LNCAP (cell line): ENCODE results near the gene GTPBP10.

Source experiments
- TF ChIP-seq, protein P1 (sequence below): fragments of 450-650 bp; IDR thresholded peaks from 2 replicates; pipeline ENCODE4 v1.5.1; 2017; ENCODE audit warnings: mild to moderate bottlenecking

The GTPBP10 gene

DNA sequence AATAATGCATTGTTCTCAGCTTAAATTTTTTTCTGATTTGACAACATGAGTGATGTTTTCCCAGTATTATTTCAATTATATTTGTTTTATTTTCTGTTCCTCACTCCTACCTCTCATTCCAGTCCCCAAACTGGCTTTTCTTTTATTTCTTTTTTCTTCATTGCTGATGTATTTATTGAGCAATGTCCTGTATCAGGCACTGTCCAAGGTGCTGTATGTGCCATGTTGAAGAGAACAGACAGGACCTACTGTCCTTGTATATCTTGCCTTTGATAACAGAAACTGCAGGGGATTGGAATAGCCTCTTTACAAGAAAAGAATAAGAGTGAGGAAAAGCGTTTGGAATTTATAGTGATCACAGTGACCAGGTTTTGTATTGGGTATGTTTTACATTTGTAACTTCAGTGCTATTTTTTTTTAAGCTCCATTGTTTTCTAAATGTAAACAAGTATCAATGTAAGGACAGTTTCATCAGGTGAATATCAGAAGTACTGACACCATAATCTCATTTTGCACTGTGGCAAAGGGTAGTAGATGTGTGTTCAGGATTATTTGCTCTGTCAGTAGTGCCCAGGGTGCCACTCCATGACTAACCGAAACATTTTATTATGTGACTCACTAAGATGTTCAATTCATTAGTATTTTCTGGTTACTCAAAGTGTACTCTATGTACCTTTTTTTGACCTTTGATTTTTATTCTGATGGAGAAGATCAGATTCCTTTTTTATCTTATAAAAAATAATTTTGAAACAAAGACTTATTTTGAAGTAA, 41.1 kb downstream of the GTPBP10 start:
- TF ChIP-seq, protein P1, sequence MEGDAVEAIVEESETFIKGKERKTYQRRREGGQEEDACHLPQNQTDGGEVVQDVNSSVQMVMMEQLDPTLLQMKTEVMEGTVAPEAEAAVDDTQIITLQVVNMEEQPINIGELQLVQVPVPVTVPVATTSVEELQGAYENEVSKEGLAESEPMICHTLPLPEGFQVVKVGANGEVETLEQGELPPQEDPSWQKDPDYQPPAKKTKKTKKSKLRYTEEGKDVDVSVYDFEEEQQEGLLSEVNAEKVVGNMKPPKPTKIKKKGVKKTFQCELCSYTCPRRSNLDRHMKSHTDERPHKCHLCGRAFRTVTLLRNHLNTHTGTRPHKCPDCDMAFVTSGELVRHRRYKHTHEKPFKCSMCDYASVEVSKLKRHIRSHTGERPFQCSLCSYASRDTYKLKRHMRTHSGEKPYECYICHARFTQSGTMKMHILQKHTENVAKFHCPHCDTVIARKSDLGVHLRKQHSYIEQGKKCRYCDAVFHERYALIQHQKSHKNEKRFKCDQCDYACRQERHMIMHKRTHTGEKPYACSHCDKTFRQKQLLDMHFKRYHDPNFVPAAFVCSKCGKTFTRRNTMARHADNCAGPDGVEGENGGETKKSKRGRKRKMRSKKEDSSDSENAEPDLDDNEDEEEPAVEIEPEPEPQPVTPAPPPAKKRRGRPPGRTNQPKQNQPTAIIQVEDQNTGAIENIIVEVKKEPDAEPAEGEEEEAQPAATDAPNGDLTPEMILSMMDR, result no peak

DNA sequence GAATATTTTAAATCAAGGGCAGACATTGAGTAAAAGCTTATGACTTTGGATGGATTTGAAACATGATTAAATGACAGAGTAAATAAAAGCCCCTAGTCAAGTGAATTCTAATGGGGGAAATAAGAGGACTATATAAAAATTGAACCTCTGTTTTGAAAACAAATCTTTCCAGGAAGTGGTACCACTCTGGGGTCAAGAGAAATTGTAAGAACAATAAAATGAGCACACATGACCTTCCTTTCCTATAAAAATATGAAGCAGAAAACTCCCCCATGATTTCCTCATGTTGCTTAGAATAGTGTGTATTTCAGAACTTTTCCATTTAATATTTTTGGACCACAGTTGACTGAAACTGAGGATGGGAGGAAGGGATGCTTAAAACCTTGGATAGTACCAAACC, 44.4 kb downstream of the GTPBP10 start:
- TF ChIP-seq, protein P1, result no peak

DNA sequence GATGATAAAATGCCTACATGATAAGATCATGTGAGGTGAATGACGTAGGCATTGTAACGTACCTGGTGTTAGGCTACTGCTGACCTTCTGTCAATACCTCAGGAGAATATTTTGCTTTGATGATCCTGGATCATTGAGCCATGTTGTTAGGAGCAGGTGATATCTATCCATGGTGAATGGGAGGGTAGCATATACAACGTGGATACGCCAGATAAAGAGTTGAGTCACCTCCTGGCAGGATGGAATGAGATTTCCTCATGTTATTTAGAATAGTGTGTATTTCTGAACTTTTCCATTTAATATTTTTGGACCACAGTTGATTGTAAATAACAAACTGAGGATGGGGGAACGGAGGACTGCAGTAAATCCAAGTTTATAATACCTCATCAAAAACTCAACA, 45.0 kb downstream of the GTPBP10 start:
- TF ChIP-seq, protein P1, result no peak

GRCh38 chr7:90396420-90396819, 49.9 kb downstream of the GTPBP10 start:
- TF ChIP-seq, protein P1, result no peak

DNA sequence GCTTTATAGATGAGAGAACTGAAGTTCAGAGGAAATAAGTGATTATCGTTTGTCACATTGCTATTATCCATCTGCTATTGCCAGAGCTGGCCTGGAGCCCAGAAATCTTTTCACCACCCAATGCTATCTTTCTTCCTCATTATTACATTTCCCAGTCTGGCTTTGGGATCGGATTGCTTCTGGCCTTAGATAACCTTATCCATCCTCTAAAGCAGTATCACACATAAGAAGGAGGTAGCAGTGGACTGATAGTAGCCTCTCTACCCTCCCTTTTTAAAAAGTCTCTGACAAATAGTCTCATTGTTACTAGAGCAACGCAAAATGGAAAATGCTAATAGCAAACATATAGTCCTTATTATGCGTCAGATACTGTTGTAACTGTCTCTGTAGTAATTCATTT, 55.5 kb downstream of the GTPBP10 start:
- TF ChIP-seq, protein P1, result no peak

DNA sequence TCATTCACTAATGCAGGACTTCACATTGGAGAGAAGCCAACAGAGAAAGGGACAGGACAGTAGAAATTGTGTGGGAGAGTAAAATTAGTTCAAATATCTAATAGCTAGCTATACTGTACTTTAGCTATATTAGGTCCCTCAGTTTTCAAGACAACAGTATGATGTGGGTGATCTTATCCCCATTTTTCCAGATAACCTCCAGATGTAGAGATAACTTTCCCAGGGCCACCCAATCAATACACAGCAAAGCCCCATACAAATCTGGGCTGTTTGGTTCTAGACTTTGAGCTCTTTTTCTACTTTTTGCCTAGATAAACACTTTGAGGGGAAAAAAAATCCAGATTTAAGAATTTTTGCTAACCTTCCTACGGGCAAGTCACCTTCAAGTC, 56.3 kb downstream of the GTPBP10 start:
- TF ChIP-seq, protein P1, result no peak

DNA sequence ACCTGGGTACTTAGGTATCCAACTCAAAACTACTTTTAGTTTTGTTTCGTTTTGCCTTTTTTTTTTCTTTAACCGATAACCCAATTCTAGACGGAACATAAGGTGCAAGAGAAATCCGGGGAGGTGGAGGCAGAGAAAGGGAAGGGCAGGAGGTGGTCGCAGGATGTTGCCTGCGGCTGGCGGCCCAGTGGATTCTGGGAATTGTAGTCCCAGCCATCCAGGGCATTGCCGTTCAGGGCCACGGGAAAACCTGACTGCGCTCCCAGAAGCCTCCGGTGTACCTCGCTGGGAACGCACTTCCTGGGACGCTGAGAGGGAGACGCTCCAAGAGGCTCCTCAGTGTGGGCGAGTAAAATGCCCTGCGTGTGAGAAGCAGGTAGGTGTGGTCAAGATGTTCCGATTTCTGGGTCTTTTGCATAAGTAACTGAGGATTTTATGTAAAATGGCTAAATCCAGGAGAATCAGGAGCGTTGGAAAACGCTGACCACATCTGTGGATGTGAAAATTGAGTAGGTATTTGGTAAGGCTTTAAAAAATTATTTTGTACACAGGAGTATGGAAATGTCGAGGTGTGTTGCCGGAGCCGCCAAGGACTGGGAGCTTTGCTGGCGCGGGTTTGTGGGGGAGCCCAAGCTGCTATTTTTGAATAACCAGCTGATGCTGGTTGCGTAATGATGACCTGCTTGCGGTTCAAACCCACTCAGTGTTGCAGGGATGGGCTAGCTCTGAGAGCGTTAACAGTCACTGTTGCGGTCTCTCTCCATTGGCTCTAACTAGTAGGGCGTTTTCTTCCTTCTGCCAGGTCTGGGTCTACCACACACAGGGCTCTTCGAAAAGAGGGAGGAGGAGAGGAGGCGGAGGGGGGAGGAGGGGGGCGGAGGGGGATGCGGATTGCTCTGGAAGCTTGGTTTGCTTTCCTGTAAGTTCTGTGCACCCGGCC, 56.9 kb downstream of the GTPBP10 start, which contains the start of gene CLDN12:
TSS of gene CLDN12 (plus strand) at position 288 of the 940 bp plus-strand sequence. CDS start 9,216 bp downstream, outside the sequence.
- TF ChIP-seq, protein P1, result no peak
